Esophagus muscularis mucosa (tissue), 4 donors: ENCODE data around the gene GAPDH. TPM values are rescaled to one million over a fixed set of nuclear protein-coding genes. Genes with fewer than 3 reads are reported as not detected.
A peak's percentile ranks its signal among the peaks of the same experiment; 100 is the strongest.

ENCODE experiments used
- DNase-seq: peaks from one replicate; pipeline ENCODE4 v3.0.0-alpha.2; 2017; ENCODE audit errors: extremely low spot score
- H3K27ac ChIP-seq, 4 donors: fragments of 200-600 bp; sonication (generic); replicated peaks in 1 of 4; 1 replicate in 3 of 4; 2 replicates in 1 of 4; pipeline ENCODE4 v1.5.1; 2016 to 2019; ENCODE audit warnings: mild to moderate bottlenecking in 1 of 4
- H3K27me3 ChIP-seq, 4 donors: fragments of 200-600 bp; sonication (generic); one replicate each; pipeline versions ENCODE4 v1.5.1 to v1.6.0; 2016 to 2019
- H3K36me3 ChIP-seq, 4 donors: fragments of 200-600 bp; sonication (generic); one replicate each; pipeline ENCODE4 v1.5.1; 2016 to 2019
- H3K4me1 ChIP-seq, 4 donors: fragments of 200-600 bp; sonication (generic); one replicate each; pipeline ENCODE4 v1.5.1; 2016 to 2019
- H3K4me3 ChIP-seq, 4 donors: fragments of 200-600 bp; sonication (generic); 1 replicate in 2 of 4; 2 replicates in 2 of 4; pipeline ENCODE4 v1.5.1; 2016 to 2019; ENCODE audit warnings: mild to moderate bottlenecking in 4 of 4, moderate library complexity in 1 of 4
- H3K9me3 ChIP-seq, 4 donors: fragments of 200-600 bp; sonication (generic); 1 replicate in 3 of 4; 2 replicates in 1 of 4; pipeline ENCODE4 v1.5.1; 2016 to 2019
- EP300 ChIP-seq: sonication (generic); formaldehyde crosslinking; IDR thresholded peaks from one replicate; pipeline ENCODE4 v1.6.1; 2017; ENCODE audit warnings: antibody characterized with exemption
- POLR2A ChIP-seq: fragments of 450-650 bp; IDR thresholded peaks from one replicate; pipeline ENCODE4 v1.6.1; 2017; ENCODE audit warnings: antibody characterized with exemption, moderate library complexity, mild to moderate bottlenecking, low read depth
- POLR2AphosphoS5 ChIP-seq, 2 donors: sonication (generic); formaldehyde crosslinking; IDR thresholded peaks; one replicate each; pipeline ENCODE4 v1.6.1; 2017; ENCODE audit warnings: antibody characterized with exemption in 2 of 2
- WGBS: methylation state at CpG from one replicate; pipeline ENCODE4 v1.1.5; 2018; 5-methylcytosine and 5-hydroxymethylcytosine counted together
- intact Hi-C: fragments of 100-400 bp; cut with DNase I; formaldehyde crosslinking; loops from one replicate; pipeline ENCODE4 v1.15.1; 2023
- total RNA-seq, 4 donors: library from RNA; depleted of rRNA; stranded (reverse); fragments of >200 nt; gene quantifications; one replicate each; pipeline versions ENCODE4 v1.1.0 to v1.2.1, GENCODE V29; 2016
- TF ChIP-seq, protein P1 (sequence below), 3 experiments: fragments of 200-600 bp in 2 of 3; fragments of 450-650 bp in 1 of 3; sonication (generic) in 2 of 3; IDR thresholded peaks; one replicate each; pipeline ENCODE4 v1.5.1; 2017 to 2019; ENCODE audit warnings: antibody characterized with exemption in 3 of 3, mild to moderate bottlenecking in 2 of 3, moderate library complexity in 1 of 3

Gene GAPDH
- total RNA-seq, 4 donors from 2014 or later = 2,279 to 3,578 (median 2,742) TPM

- 98% methylated on average over 5 of the region's 5 CpGs for WGBS
- H3K9me3 ChIP-seq = no peaks in the 10 kb centered on the region
- H3K4me1 ChIP-seq = peaks cover 0 to 4% (median 0%) of the 10 kb centered on the region in 4 donors
- no peak for DNase-seq
- TF ChIP-seq POLR2AphosphoS5 (IDR thresholded peaks at IDR 0.05) (no peak), POLR2A (no peak), EP300 (no peak)
- TF ChIP-seq, protein P1, sequence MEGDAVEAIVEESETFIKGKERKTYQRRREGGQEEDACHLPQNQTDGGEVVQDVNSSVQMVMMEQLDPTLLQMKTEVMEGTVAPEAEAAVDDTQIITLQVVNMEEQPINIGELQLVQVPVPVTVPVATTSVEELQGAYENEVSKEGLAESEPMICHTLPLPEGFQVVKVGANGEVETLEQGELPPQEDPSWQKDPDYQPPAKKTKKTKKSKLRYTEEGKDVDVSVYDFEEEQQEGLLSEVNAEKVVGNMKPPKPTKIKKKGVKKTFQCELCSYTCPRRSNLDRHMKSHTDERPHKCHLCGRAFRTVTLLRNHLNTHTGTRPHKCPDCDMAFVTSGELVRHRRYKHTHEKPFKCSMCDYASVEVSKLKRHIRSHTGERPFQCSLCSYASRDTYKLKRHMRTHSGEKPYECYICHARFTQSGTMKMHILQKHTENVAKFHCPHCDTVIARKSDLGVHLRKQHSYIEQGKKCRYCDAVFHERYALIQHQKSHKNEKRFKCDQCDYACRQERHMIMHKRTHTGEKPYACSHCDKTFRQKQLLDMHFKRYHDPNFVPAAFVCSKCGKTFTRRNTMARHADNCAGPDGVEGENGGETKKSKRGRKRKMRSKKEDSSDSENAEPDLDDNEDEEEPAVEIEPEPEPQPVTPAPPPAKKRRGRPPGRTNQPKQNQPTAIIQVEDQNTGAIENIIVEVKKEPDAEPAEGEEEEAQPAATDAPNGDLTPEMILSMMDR (IDR thresholded peaks at IDR 0.05) = no peak
- H3K36me3 ChIP-seq = peaks cover 78 to 99% (median 95%) of the 10 kb centered on the region in 4 donors
- no peak overlapping the region for H3K27ac ChIP-seq
- H3K27me3 ChIP-seq = no peaks in the 10 kb centered on the region
- intact Hi-C loops = no loop called here
- no peak overlapping the region for H3K4me3 ChIP-seq
Measured at GRCh38 chr12:6524648-6525047, 9.7 kb upstream of the GAPDH start.

GRCh38 chr12:6526201-6526600, 8.1 kb upstream of the GAPDH start:
- H3K4me3 ChIP-seq = no peak overlapping the region
- peak overlapping the region in 1 of 4 donors; percentile 6 for H3K27ac ChIP-seq
- DNase-seq = no peak
- no peaks in the 10 kb centered on the region for H3K9me3 ChIP-seq
- intact Hi-C loops = no loop called here
- TF ChIP-seq, protein P1 (IDR thresholded peaks at IDR 0.05) = no peak
- no peak for TF ChIP-seq POLR2AphosphoS5 (IDR thresholded peaks at IDR 0.05)
- no peak for TF ChIP-seq POLR2A
- no peak for TF ChIP-seq EP300
- peaks cover 0 to 4% (median 0%) of the 10 kb centered on the region in 4 donors for H3K4me1 ChIP-seq
- H3K36me3 ChIP-seq = peaks cover 83 to 99% (median 95%) of the 10 kb centered on the region in 4 donors
- WGBS = 91% methylated on average over 7 of the region's 7 CpGs
- H3K27me3 ChIP-seq = no peaks in the 10 kb centered on the region

GRCh38 chr12:6526766-6527525, 7.4 kb upstream of the GAPDH start:
- DNase-seq = no peak
- peak overlapping the region in 1 of 4 donors; percentile 6 for H3K27ac ChIP-seq
- peaks cover 77 to 96% (median 88%) of the 10 kb centered on the region in 4 donors for H3K36me3 ChIP-seq
- intact Hi-C loops = no loop called here
- no peaks in the 10 kb centered on the region for H3K9me3 ChIP-seq
- TF ChIP-seq POLR2A (no peak), POLR2AphosphoS5 (IDR thresholded peaks at IDR 0.05) (no peak), EP300 (no peak)
- TF ChIP-seq, protein P1 (IDR thresholded peaks at IDR 0.05) = no peak
- WGBS = 81% methylated on average over 19 of the region's 19 CpGs
- H3K4me3 ChIP-seq = no peak overlapping the region
- no peaks in the 10 kb centered on the region for H3K27me3 ChIP-seq
- peaks cover 2 to 9% (median 4%) of the 10 kb centered on the region in 4 donors for H3K4me1 ChIP-seq

DNA sequence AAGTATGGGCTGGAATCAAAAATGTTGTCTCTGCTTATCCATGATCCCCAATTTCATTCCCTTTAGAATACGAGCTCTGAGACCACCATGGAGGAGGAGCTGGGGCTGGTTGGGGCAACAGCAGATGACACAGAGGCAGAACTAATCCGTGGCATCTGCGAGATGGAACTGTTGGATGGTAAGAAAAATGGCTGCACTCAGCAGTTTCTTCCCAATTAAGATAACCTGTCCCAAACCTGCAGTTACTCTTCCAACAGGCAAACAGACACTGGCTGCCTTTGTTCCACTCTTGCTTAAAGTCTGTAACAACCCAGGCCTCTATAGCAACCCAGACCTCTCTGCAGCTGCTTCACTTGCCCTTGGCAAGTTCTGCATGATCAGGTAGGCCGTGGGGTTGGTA, 6.6 kb upstream of the GAPDH start:
- H3K36me3 ChIP-seq = peaks cover 69 to 88% (median 81%) of the 10 kb centered on the region in 4 donors
- 94% methylated on average over 4 of the region's 4 CpGs for WGBS

More for the DNA sequence above, 6.6 kb upstream of the GAPDH start:
- intact Hi-C loops = no loop called here
- Histone ChIP-seq H3K4me1 (peaks cover 10 to 17% (median 12%) of the 10 kb centered on the region in 4 donors), H3K9me3 (no peaks in the 10 kb centered on the region), H3K27me3 (no peaks in the 10 kb centered on the region), H3K4me3 (no peak overlapping the region), H3K27ac (no peak overlapping the region)
- no peak for DNase-seq
- no peak for TF ChIP-seq EP300
- no peak for TF ChIP-seq POLR2AphosphoS5 (IDR thresholded peaks at IDR 0.05)
- no peak for TF ChIP-seq POLR2A
- TF ChIP-seq, protein P1 (IDR thresholded peaks at IDR 0.05) = no peak
